RWPE1 (cell line): ENCODE results near the gene AGRP.
A peak's percentile ranks its signal among the peaks of the same experiment; 100 is the strongest.

Experiments
- CTCF ChIA-PET: fragments of 350-600 bp; sonication (Branson Sonifier 250); formaldehyde crosslinking; extraction: SDS; loops from one replicate; lab custom pipeline; 2021; lab: Yijun Ruan, JAX
- POLR2A ChIA-PET: fragments of 400-600 bp; formaldehyde crosslinking; extraction: SDS; loops from one replicate; lab custom pipeline; 2020; ENCODE audit warnings: antibody characterized with exemption; ENCODE audit not compliant: low non-redundant PET; lab: Yijun Ruan, JAX
- DNase-seq: peaks from one replicate; pipeline ENCODE4 v3.0.0; 2012; ENCODE audit warnings: low spot score
- H3K27ac ChIP-seq: fragments of 450-650 bp; 2 replicates; pipeline ENCODE4 v1.5.1; 2017
- TF ChIP-seq, protein P1 (sequence below): fragments of 450-650 bp; conservative IDR thresholded peaks from 2 replicates; pipeline ENCODE4 v1.5.1; 2017; ENCODE audit warnings: low read depth, mild to moderate bottlenecking

Gene AGRP

DNA sequence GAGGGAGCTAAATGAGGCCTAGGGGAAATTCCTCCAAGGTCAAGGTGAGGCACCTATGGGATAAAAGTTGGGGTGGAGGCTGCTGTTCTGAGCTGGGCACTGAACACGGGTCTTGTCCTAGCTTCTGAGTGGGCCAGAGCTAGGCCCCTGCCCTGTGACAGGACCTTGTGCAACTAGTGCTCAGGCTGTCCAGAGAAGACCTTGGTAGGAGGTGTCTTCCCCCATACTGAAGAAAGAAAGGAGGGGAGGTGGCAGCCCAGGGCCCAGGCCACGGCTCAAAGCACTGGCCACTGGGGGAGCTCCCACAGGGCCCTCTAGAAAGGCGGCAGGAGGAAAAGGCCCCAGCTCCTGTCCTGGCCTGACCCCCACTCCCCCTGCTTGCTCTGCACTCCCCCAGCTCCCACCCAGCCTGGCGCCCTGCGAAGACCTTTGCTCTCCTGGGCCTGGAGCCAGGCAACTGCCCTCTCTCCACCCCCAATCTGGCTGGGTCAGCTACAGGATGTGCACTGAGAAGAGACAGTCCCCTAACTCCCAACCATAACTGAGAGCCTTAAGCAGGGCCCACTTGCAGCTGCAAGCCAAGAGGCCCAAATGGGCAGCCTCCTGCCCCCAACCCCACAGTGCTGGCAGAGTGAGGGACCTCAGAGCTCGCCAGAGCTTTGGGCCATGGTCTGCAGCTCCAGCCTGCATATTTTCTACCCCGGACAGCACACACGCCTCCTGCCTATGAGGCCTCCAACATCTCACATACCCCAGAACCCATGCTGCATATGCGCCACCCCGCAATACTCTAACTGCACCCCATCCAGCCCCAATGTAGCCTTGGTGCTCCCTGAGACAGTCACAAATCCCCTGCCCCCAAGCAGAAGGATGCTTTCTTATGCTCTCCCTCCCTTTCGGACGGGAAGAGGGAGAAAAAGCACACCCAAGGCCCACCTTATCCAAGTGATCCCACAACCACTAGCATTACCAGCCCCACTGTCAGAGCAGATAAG, 37.1 kb downstream of the AGRP start:
- ChIA-PET POLR2A (no interaction called here), CTCF (interaction anchor here (0.9 to 2.8 kb wide), 4 partner anchors 16 to 72 kb away, joined by 4 to 13 read pairs (median 5); no protein-coding TSS in a partner anchor)
- peak overlapping the region; percentile 23 for H3K27ac ChIP-seq
- TF ChIP-seq, protein P1, sequence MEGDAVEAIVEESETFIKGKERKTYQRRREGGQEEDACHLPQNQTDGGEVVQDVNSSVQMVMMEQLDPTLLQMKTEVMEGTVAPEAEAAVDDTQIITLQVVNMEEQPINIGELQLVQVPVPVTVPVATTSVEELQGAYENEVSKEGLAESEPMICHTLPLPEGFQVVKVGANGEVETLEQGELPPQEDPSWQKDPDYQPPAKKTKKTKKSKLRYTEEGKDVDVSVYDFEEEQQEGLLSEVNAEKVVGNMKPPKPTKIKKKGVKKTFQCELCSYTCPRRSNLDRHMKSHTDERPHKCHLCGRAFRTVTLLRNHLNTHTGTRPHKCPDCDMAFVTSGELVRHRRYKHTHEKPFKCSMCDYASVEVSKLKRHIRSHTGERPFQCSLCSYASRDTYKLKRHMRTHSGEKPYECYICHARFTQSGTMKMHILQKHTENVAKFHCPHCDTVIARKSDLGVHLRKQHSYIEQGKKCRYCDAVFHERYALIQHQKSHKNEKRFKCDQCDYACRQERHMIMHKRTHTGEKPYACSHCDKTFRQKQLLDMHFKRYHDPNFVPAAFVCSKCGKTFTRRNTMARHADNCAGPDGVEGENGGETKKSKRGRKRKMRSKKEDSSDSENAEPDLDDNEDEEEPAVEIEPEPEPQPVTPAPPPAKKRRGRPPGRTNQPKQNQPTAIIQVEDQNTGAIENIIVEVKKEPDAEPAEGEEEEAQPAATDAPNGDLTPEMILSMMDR: no peak
- DNase-seq: no peak

DNA sequence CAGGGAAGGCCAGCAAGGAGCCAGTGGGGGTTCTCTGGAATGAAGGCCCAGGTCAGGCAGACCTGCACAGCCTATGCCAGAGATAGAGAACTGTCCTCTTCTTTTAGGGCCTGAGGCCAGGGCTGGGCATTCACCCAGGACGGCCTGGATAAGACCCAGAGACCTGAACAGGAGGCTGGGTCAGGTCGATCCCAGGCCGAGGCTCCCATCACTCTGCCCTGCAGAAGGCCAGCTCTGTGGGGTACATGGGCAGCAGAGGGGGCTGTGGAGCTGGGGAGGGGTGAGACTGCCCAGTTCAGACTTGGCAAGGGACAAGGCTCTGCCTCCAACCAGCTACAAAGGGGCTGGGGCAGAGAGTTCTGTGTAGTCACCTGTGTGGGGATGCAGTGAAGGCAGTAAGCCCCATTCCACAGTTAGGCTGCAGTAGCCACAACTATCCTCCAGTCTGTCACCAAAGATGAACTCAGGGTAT, 37.9 kb downstream of the AGRP start:
- DNase-seq: no peak
- peak overlapping the region; percentile 23; the same call in 1 of the 2 replicates for H3K27ac ChIP-seq
- TF ChIP-seq, protein P1: no peak
- POLR2A ChIA-PET: no interaction called here
- CTCF ChIA-PET: interaction anchor here (0.9 to 2.8 kb wide), 2 partner anchors 17 to 21 kb away, joined by 5 to 13 read pairs; no protein-coding TSS in a partner anchor

DNA sequence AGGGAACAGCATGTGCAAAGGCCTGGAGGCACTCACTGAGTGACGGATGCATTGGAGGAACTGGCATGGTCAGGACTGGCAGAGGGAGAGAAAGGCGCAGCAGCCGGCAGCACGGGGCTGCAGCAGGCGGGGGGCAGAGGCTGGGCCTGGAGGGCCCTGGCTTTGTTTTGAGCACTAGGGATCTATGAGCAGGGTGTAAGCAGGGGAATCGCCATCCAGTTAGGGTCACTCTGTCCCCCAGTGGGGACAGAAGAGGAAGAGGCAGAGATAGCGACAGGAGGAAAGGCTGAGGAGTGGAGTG, 38.3 kb downstream of the AGRP start:
- peak overlapping the region; percentile 23; the same call in 1 of the 2 replicates for H3K27ac ChIP-seq
- TF ChIP-seq, protein P1: no peak
- DNase-seq: no peak
- ChIA-PET POLR2A (no interaction called here), CTCF (interaction anchor here (0.7 to 2.8 kb wide), 3 partner anchors 16 to 28 kb away, joined by 4 to 13 read pairs (median 6); no protein-coding TSS in a partner anchor)

DNA sequence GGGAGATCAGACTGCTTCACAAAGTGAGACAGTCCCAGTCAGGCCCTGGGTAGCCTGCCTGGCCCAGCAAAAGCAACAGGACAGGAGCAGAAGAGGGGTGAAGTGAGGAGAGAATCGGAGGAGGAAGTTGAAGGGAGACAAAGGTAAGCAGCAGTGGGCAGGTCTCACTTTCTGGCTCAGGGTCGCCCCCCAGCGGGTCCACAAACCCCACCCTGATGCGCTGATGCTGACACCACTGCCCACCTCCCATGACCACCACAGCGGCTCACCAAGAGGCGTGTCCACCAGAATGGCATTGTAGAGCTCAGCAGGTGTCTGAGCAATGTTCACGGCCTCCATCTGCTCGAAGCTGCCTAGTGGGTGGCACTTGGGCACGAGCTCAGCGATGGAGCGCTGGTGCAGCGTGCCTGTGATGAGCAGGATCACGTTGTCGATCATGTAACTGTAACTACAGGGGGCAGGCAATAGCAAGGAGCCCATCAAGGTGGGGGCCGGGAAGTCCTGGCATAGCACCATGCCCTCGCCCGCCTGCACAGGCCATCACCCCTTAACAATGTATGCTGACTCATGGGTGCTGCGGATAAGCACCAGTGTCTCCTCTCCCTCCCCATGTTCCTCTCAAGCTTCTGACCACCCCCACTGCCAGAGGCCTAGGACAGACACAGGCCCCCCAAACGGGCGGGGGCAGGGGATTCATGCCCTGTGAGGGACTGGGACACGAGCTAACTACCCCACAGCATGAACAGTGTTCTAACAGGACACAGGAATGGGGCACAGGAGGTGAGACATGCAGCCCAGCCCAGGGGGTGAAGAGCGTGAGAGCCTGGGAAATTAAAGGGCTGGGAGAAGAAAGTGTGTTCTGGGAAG, 38.9 kb downstream of the AGRP start:
- POLR2A ChIA-PET: no interaction called here
- H3K27ac ChIP-seq: peak overlapping the region; percentile 23; the same call in 1 of the 2 replicates
- TF ChIP-seq, protein P1: no peak
- CTCF ChIA-PET: interaction anchor here (0.5 to 2.8 kb wide), 4 partner anchors 16 to 586 kb away, joined by 3 to 13 read pairs (median 5); no protein-coding TSS in a partner anchor
- no peak for DNase-seq

DNA sequence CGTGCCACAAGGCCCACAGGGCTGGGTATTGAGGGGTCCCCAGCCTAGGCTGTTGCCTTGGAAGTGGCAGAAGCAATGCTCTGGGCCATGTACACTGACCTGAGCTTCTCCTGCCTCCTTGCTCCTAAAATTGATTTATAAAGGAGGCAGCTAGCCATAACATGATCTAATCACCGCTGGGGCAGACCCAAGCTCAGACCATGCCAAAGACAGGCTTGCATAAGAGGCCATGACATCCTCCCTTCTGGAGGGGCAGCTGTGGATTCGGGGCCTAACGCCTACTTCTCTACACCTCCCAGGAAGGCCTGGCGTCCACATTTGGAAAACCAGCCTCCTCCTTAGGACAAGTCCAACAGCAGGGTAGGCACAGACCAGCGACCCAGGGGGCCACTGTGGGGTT, 40.1 kb downstream of the AGRP start:
- DNase-seq: no peak
- TF ChIP-seq, protein P1: no peak
- POLR2A ChIA-PET: interaction anchor here (0.6 kb wide), 1 partner anchor 629 kb away, joined by 3 read pairs; no protein-coding TSS in a partner anchor
- CTCF ChIA-PET: interaction anchor here (0.5 to 2.1 kb wide), 3 partner anchors 23 to 462 kb away, joined by 3 to 8 read pairs (median 4); no protein-coding TSS in a partner anchor
- peak overlapping the region; percentile 16 for H3K27ac ChIP-seq
